Liver (tissue), 3 donors: ENCODE measurements around the gene ENAH.
A peak's percentile ranks its signal among the peaks of the same experiment; 100 is the strongest.

Experiments used
- HNF4G ChIP-seq: IDR thresholded peaks from 2 replicates; pipeline ENCODE4 v1.6.1; 2016; ENCODE audit warnings: antibody characterized with exemption
- RAD21 ChIP-seq, 2 donors: IDR thresholded peaks; 2 replicates each; pipeline ENCODE4 v1.6.1; 2016; ENCODE audit warnings: antibody characterized with exemption in 2 of 2, mild to moderate bottlenecking in 2 of 2
- SP1 ChIP-seq: IDR thresholded peaks from 2 replicates; pipeline ENCODE4 v1.6.1; 2018; ENCODE audit warnings: antibody characterized with exemption, mild to moderate bottlenecking
- TAF1 ChIP-seq: conservative IDR thresholded peaks from 2 replicates; pipeline ENCODE4 v1.6.1; 2016; ENCODE audit warnings: antibody characterized with exemption, mild to moderate bottlenecking
- YY1 ChIP-seq: IDR thresholded peaks from 2 replicates; pipeline ENCODE4 v1.6.1; 2016; ENCODE audit warnings: antibody characterized with exemption, mild to moderate bottlenecking
- TF ChIP-seq, protein P1 (sequence below): fragments of 150-350 bp; IDR thresholded peaks from 2 replicates; pipeline ENCODE4 v1.5.1; 2017; ENCODE audit warnings: improper control_type of control experiment, low read depth, low read length; ENCODE audit not compliant: missing input control
- TF ChIP-seq, protein P2 (sequence below): IDR thresholded peaks from 2 replicates; pipeline ENCODE4 v1.6.1; 2016; ENCODE audit warnings: antibody characterized with exemption, mild to moderate bottlenecking
- TF ChIP-seq, protein P3 (sequence below): IDR thresholded peaks from 2 replicates; pipeline ENCODE4 v1.6.1; 2016; ENCODE audit warnings: antibody characterized with exemption
- donor health status: healthy.
- donor health status: healthy.

DNA sequence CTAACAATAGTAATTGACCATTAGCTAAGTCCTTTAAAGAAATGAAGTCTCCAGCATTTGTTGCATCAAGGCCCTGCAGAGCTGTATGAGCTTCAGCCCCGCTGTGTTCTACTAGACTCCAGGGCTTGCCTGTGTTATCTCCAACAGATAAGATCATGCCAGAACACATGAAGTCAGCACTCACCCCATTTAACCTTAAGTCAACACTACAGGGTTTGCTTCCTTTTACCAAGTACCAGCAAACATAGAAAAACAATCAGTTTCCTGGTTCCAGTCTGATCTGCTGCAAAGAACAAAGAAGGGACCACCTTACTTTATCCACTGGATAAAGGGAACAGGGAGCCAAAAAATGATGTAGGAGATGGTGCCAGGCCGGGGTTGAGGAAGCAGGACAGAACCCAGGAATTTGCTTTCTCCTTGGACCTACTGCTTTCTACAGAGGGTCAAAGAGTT lies 41.3 kb upstream of the ENAH start:
- TF ChIP-seq TAF1 (peak; percentile 55), YY1 (peak; percentile 85), HNF4G (peak; percentile 66), RAD21 (IDR thresholded peaks at IDR 0.05) (peak; percentile 56 to 69), SP1 (peak; percentile 87)
- TF ChIP-seq, protein P1, sequence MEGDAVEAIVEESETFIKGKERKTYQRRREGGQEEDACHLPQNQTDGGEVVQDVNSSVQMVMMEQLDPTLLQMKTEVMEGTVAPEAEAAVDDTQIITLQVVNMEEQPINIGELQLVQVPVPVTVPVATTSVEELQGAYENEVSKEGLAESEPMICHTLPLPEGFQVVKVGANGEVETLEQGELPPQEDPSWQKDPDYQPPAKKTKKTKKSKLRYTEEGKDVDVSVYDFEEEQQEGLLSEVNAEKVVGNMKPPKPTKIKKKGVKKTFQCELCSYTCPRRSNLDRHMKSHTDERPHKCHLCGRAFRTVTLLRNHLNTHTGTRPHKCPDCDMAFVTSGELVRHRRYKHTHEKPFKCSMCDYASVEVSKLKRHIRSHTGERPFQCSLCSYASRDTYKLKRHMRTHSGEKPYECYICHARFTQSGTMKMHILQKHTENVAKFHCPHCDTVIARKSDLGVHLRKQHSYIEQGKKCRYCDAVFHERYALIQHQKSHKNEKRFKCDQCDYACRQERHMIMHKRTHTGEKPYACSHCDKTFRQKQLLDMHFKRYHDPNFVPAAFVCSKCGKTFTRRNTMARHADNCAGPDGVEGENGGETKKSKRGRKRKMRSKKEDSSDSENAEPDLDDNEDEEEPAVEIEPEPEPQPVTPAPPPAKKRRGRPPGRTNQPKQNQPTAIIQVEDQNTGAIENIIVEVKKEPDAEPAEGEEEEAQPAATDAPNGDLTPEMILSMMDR: no peak
- TF ChIP-seq, protein P2, sequence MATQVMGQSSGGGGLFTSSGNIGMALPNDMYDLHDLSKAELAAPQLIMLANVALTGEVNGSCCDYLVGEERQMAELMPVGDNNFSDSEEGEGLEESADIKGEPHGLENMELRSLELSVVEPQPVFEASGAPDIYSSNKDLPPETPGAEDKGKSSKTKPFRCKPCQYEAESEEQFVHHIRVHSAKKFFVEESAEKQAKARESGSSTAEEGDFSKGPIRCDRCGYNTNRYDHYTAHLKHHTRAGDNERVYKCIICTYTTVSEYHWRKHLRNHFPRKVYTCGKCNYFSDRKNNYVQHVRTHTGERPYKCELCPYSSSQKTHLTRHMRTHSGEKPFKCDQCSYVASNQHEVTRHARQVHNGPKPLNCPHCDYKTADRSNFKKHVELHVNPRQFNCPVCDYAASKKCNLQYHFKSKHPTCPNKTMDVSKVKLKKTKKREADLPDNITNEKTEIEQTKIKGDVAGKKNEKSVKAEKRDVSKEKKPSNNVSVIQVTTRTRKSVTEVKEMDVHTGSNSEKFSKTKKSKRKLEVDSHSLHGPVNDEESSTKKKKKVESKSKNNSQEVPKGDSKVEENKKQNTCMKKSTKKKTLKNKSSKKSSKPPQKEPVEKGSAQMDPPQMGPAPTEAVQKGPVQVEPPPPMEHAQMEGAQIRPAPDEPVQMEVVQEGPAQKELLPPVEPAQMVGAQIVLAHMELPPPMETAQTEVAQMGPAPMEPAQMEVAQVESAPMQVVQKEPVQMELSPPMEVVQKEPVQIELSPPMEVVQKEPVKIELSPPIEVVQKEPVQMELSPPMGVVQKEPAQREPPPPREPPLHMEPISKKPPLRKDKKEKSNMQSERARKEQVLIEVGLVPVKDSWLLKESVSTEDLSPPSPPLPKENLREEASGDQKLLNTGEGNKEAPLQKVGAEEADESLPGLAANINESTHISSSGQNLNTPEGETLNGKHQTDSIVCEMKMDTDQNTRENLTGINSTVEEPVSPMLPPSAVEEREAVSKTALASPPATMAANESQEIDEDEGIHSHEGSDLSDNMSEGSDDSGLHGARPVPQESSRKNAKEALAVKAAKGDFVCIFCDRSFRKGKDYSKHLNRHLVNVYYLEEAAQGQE: peak; percentile 85
- TF ChIP-seq, protein P3, sequence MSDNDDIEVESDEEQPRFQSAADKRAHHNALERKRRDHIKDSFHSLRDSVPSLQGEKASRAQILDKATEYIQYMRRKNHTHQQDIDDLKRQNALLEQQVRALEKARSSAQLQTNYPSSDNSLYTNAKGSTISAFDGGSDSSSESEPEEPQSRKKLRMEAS: peak; percentile 76
